ENCODE data around the gene MRPL16. TPM values are rescaled to one million over a fixed set of nuclear protein-coding genes. Genes with fewer than 3 reads are reported as not detected.

Gene MRPL16
- total and polyA plus RNA-seq, 4 donors = 24.9 to 54.9 (median 39.6) TPM

DNA sequence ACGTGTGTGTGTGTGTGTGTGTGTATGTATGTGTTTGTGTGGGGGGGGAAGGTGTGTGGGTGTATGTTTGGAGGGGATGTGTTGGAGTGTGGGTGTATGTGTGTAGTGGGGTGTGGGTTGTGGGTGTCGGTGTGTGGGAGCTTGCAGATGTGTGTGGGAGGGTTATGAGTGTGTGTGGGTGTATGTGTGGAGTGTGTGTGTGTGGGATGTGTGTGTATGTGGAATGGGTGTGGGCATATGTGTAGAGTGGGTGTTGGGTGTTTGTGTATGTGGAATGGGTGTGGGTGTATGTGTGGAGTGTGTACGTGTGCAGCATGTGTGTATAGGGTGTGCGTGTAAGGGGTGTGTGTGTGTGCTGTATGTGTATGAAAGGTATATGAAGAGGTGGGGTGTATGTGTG is 40.8 kb downstream of the MRPL16 start (continued):
- no peak for TF ChIP-seq REST (IDR thresholded peaks at IDR 0.05)
- TF ChIP-seq TAF1 (conservative IDR thresholded peaks at IDR 0.05) = no peak
- TF ChIP-seq MAX (IDR thresholded peaks at IDR 0.05) = no peak

DNA sequence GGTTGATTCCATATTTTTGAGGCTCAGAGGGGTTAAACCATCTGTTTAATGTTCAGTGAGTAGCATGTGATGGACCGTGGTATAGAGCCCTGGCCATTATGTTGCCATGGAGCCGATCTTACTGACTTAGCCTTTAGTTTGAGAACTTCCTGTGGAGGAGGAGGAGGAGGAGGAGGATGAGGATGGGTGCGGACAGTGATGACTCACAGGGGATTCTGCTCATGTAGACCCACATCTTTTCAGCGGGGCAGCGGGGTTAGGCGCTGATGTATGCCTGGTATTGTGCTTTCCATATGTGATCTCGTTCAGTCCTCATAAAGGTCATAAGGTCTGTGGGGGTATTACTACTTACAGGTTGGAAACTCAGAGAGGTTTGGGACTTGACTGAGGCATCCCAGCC is 41.5 kb downstream of the MRPL16 start:
- Histone ChIP-seq H3K27me3 (ENCODE audit: control insufficient read depth in 4 of 4, insufficient read depth in 4 of 4, low read length in 3 of 4) (no peaks in the 10 kb centered on the region), H3K9ac (ENCODE audit: low read depth in 1 of 2, low read length in 2 of 2) (no peak overlapping the region), H3K27ac (ENCODE audit: low read depth in 1 of 2, low read length in 2 of 2) (no peak overlapping the region), H3K4me1 (ENCODE audit: control insufficient read depth in 4 of 4, insufficient read depth in 4 of 4, low read length in 3 of 4) (no peaks in the 10 kb centered on the region), H3K36me3 (ENCODE audit: control insufficient read depth in 4 of 4, insufficient read depth in 3 of 4, low read depth in 1 of 4, low read length in 3 of 4) (peaks cover 0 to 2% (median 0%) of the 10 kb centered on the region in 4 donors), H3K9me3 (ENCODE audit: control insufficient read depth in 4 of 4, low read length in 3 of 4) (no peaks in the 10 kb centered on the region), H3K4me3 (ENCODE audit: low read depth in 1 of 3, low read length in 3 of 3) (no peak overlapping the region)
- no peak for DNase-seq (ENCODE audit: low spot score)
- 86% methylated on average over 7 of the region's 7 CpGs for WGBS
- TF ChIP-seq HNF4A (conservative IDR thresholded peaks at IDR 0.05) (no peak), SP1 (IDR thresholded peaks at IDR 0.05) (no peak), FOXA1 (IDR thresholded peaks at IDR 0.05) (no peak), RAD21 (IDR thresholded peaks at IDR 0.05) (no peak)

GRCh38 chr11:59767225-59767611 is 43.4 kb downstream of the MRPL16 start:
- Histone ChIP-seq H3K36me3 (ENCODE audit: control insufficient read depth in 4 of 4, insufficient read depth in 3 of 4, low read depth in 1 of 4, low read length in 3 of 4) (peaks cover 0 to 3% (median 0%) of the 10 kb centered on the region in 4 donors), H3K27ac (ENCODE audit: low read depth in 1 of 2, low read length in 2 of 2) (no peak overlapping the region), H3K4me1 (ENCODE audit: control insufficient read depth in 4 of 4, insufficient read depth in 4 of 4, low read length in 3 of 4) (peaks cover 0 to under 1% (median 0%) of the 10 kb centered on the region in 4 donors), H3K4me3 (ENCODE audit: low read depth in 1 of 3, low read length in 3 of 3) (no peak overlapping the region), H3K9ac (ENCODE audit: low read depth in 1 of 2, low read length in 2 of 2) (no peak overlapping the region), H3K9me3 (ENCODE audit: control insufficient read depth in 4 of 4, low read length in 3 of 4) (no peaks in the 10 kb centered on the region), H3K27me3 (ENCODE audit: control insufficient read depth in 4 of 4, insufficient read depth in 4 of 4, low read length in 3 of 4) (no peaks in the 10 kb centered on the region)
- no peak for DNase-seq (ENCODE audit: low spot score)
- TF ChIP-seq MAX (IDR thresholded peaks at IDR 0.05) (no peak), REST (IDR thresholded peaks at IDR 0.05) (peak; percentile 72)
- WGBS = 64% methylated on average over 1 of the region's 1 CpG

Measured in liver (tissue), 9 donors.